HepG2 (cell line): Measurements from ENCODE around the gene UGGT1. TPM values are rescaled to one million over a fixed set of nuclear protein-coding genes. Genes with fewer than 3 reads are reported as not detected.

ENCODE experiments used
- ATAC-seq: fragments of 200-7000 bp; cut with Tn5 transposase; 3 replicates; pipeline ENCODE4 v1.9.1; 2020; ENCODE audit warnings: mild to moderate bottlenecking, moderate library complexity
- BruUV-seq: library from RNA; stranded (reverse); fragments of 400-500 nt; replicated peaks from 2 replicates; lab custom pipeline; 2021; lab: Mats Ljungman, UMichigan
- CTCF ChIA-PET: fragments of 300-600 bp; formaldehyde crosslinking; extraction: SDS; loops from one replicate; lab custom pipeline; 2021; ENCODE audit warnings: low total read pairs, inconsistent platforms, low intra/inter-chr PET ratio; lab: Yijun Ruan, JAX
- POLR2A ChIA-PET: fragments of 350-600 bp; sonication (Branson Sonifier 250); formaldehyde crosslinking; loops from one replicate; lab custom pipeline; 2020; ENCODE audit warnings: antibody characterized with exemption, inconsistent platforms; lab: Yijun Ruan, JAX
- DNase-seq: peaks from one replicate; pipeline ENCODE4 v3.0.0-alpha.2; 2015; ENCODE audit warnings: low spot score
- FAIRE-seq: peaks from 3 replicates; lab custom pipeline; 2011; peaks lifted over from hg19 to GRCh38; lab: Jason Lieb, UNC
- H2AFZ ChIP-seq: one replicate; pipeline ENCODE4 v1.6.1; 2011; ENCODE audit warnings: low read length, inconsistent platforms
- H3K27ac ChIP-seq: fragments of 300-600 bp; 3 replicates; pipeline ENCODE4 v1.8.0; 2011; ENCODE audit warnings: mixed run types, mild to moderate bottlenecking, mixed read lengths, low read length, inconsistent platforms; ENCODE audit not compliant: insufficient read depth; ENCODE audit errors: extremely low read length
- H3K27me3 ChIP-seq, 2 experiments: fragments of 200-600 bp in 1 of 2; 2 replicates in 1 of 2; 3 replicates in 1 of 2; pipeline versions ENCODE4 v1.6.0 to v1.8.0; 2011; ENCODE audit warnings: low read length in 2 of 2, mild to moderate bottlenecking in 2 of 2, moderate library complexity in 2 of 2, inconsistent platforms in 1 of 2; ENCODE audit not compliant: insufficient read depth in 2 of 2, control insufficient read depth in 1 of 2
- H3K36me3 ChIP-seq, 2 experiments: fragments of 200-600 bp in 1 of 2; replicated peaks in 1 of 2; 2 replicates in 1 of 2; 3 replicates in 1 of 2; pipeline versions ENCODE4 v1.5.1 to v1.8.0; 2011; ENCODE audit warnings: low read length in 2 of 2, inconsistent platforms in 1 of 2; ENCODE audit not compliant: insufficient read depth in 2 of 2, control insufficient read depth in 1 of 2
- H3K4me1 ChIP-seq: 2 replicates; pipeline ENCODE4 v1.5.1; 2012; ENCODE audit warnings: low read length, inconsistent platforms; ENCODE audit not compliant: insufficient read depth
- H3K4me2 ChIP-seq: 2 replicates; pipeline ENCODE4 v1.6.0; 2011; ENCODE audit warnings: low read depth, low read length, inconsistent platforms
- H3K4me3 ChIP-seq, 3 experiments: fragments of 200-600 bp in 1 of 3; sonication (generic), shearing (Covaris generic) in 1 of 3; replicated peaks in 1 of 3; 2 replicates each; pipeline ENCODE4 v1.5.1; 2011 to 2016; ENCODE audit warnings: low read length in 3 of 3, inconsistent platforms in 2 of 3, low read depth in 2 of 3, mild to moderate bottlenecking in 2 of 3, control low read depth in 1 of 3, mixed read lengths in 1 of 3; ENCODE audit not compliant: insufficient read depth in 1 of 3
- H3K79me2 ChIP-seq: one replicate; pipeline ENCODE4 v1.6.1; 2011; ENCODE audit warnings: low read length, inconsistent platforms; ENCODE audit not compliant: insufficient read depth
- H3K9ac ChIP-seq: 2 replicates; pipeline ENCODE4 v1.6.0; 2011; ENCODE audit warnings: mild to moderate bottlenecking, low read depth, low read length, inconsistent platforms; ENCODE audit not compliant: insufficient read depth
- H3K9me3 ChIP-seq: 2 replicates; pipeline ENCODE4 v1.5.1; 2012; ENCODE audit warnings: mild to moderate bottlenecking, low read length
- H4K20me1 ChIP-seq: 2 replicates; pipeline ENCODE4 v1.6.0; 2011; ENCODE audit warnings: inconsistent platforms, mild to moderate bottlenecking, low read length, moderate library complexity; ENCODE audit not compliant: insufficient read depth
- ATF7 ChIP-seq, 2 experiments: fragments of 450-650 bp in 1 of 2; sonication (generic) in 1 of 2; formaldehyde crosslinking in 1 of 2; IDR thresholded peaks; 2 replicates each; pipeline versions ENCODE4 v1.4.0 to v1.6.1; 2016 to 2020; ENCODE audit warnings: antibody characterized with exemption in 1 of 2, mild to moderate bottlenecking in 1 of 2, missing genetic modification reagents in 1 of 2
- CREB1 ChIP-seq, 2 experiments: fragments of 450-650 bp in 1 of 2; IDR thresholded peaks; 2 replicates each; pipeline ENCODE4 v1.6.1; 2016 to 2017; ENCODE audit warnings: control low read depth in 1 of 2, mild to moderate bottlenecking in 1 of 2, missing compliant biosample characterization in 1 of 2, missing genetic modification characterization in 1 of 2
- FOXP4 ChIP-seq: sonication (generic); formaldehyde crosslinking; IDR thresholded peaks from 2 replicates; pipeline ENCODE4 v1.4.0; 2020; ENCODE audit warnings: missing genetic modification reagents
- HCFC1 ChIP-seq: fragments of 150-350 bp; IDR thresholded peaks from 2 replicates; pipeline ENCODE4 v1.6.1; 2014; ENCODE audit warnings: low read depth, low read length
- MTF1 ChIP-seq: sonication (generic); formaldehyde crosslinking; IDR thresholded peaks from 2 replicates; pipeline ENCODE4 v1.5.0; 2020; ENCODE audit warnings: missing genetic modification reagents
- MXD4 ChIP-seq: IDR thresholded peaks from 2 replicates; pipeline ENCODE4 v1.6.1; 2016; ENCODE audit warnings: mild to moderate bottlenecking, missing biosample characterization, missing genetic modification reagents
- NFE2L1 ChIP-seq: sonication (generic); formaldehyde crosslinking; IDR thresholded peaks from 2 replicates; pipeline ENCODE4 v1.4.0; 2020; ENCODE audit warnings: missing genetic modification reagents, mild to moderate bottlenecking, borderline replicate concordance
- POLR2A ChIP-seq, 2 experiments: IDR thresholded peaks; 2 replicates each; pipeline ENCODE4 v1.6.1; 2011; ENCODE audit warnings: low read depth in 2 of 2, low read length in 2 of 2, mild to moderate bottlenecking in 1 of 2, moderate library complexity in 1 of 2; ENCODE audit not compliant: insufficient read depth in 1 of 2
- RXRA ChIP-seq: sonication (generic); formaldehyde crosslinking; IDR thresholded peaks from 2 replicates; pipeline ENCODE4 v1.5.1; 2020; ENCODE audit warnings: missing genetic modification reagents
- UBTF ChIP-seq: sonication (generic); formaldehyde crosslinking; IDR thresholded peaks from 2 replicates; pipeline ENCODE4 v1.4.0; 2020; ENCODE audit warnings: mild to moderate bottlenecking, missing genetic modification reagents
- ZFP82 ChIP-seq: sonication (generic); formaldehyde crosslinking; IDR thresholded peaks from 2 replicates; pipeline ENCODE4 v1.5.1; 2020; ENCODE audit warnings: mild to moderate bottlenecking, missing genetic modification reagents, borderline replicate concordance
- ZGPAT ChIP-seq: IDR thresholded peaks from 2 replicates; pipeline ENCODE4 v1.6.1; 2016; ENCODE audit warnings: mild to moderate bottlenecking
- ZNF251 ChIP-seq: sonication (generic); formaldehyde crosslinking; IDR thresholded peaks from 2 replicates; pipeline ENCODE4 v1.9.0; 2021; ENCODE audit warnings: mild to moderate bottlenecking, missing genetic modification reagents
- WGBS: methylation state at CpG from one replicate; pipeline ENCODE4 v1.1.6; 2017; ENCODE audit warnings: low lambda C conversion rate; 5-methylcytosine and 5-hydroxymethylcytosine counted together
- in situ Hi-C: cut with HindIII; loops from 2 replicates; pipeline ENCODE4 v1.10.0; 2017; ENCODE audit warnings: low pct_unique_long_range_greater_than_20kb; ENCODE audit not compliant: extremely low pct_ligation_motif_present
- intact Hi-C: fragments of 100-400 bp; cut with micrococcal nuclease; formaldehyde crosslinking; loops from one replicate; pipeline ENCODE4 v1.10.0; 2022; ENCODE audit not compliant: unreplicated experiment
- polyA plus RNA-seq, 8 experiments: library from polyadenylated mRNA; depleted of rRNA in 3 of 8; stranded (reverse) in 7 of 8; unstranded in 1 of 8; fragments of >200 nt; fragmentation: Illumina TruSeq in 4 of 8; extraction: Trizol in 4 of 8; gene quantifications; 2 replicates each; pipeline versions ENCODE4 v1.2.1 to v1.2.3, GENCODE V29; 2011 to 2016; ENCODE audit warnings: low read depth in 4 of 8, missing spikeins in 1 of 8, mixed read lengths in 1 of 8; ENCODE audit not compliant: insufficient read depth in 1 of 8
- total RNA-seq, 5 experiments: library from RNA; depleted of rRNA; stranded (reverse); fragments of >200 nt; fragmentation: Illumina TruSeq; extraction: Trizol; gene quantifications; 2 replicates each; pipeline ENCODE4 v1.2.3, GENCODE V29; 2016; ENCODE audit warnings: low read depth in 1 of 5

UGGT1 gene
- total and polyA plus RNA-seq, 2 of the 13 experiments (the other 11 are each of a cell fraction or from before 2014, with no cell fraction given): 35.8 to 83.2 TPM

- Histone ChIP-seq H3K27ac (no peak overlapping the region), H2AFZ (no peak overlapping the region), H3K9ac (no peak overlapping the region), H3K4me3 (no peak overlapping the region), H3K27me3 (no peaks in the 10 kb centered on the region), H3K4me2 (no peak overlapping the region), H3K36me3 (no peaks in the 10 kb centered on the region), H3K9me3 (no peaks in the 10 kb centered on the region), H4K20me1 (no peaks in the 10 kb centered on the region), H3K79me2 (no peaks in the 10 kb centered on the region), H3K4me1 (peaks cover 32% of the 10 kb centered on the region)
- CTCF ChIA-PET: no interaction called here
- POLR2A ChIA-PET: interaction anchor here (1.1 kb wide), 1 partner anchor 29 kb away, joined by 3 read pairs; no protein-coding TSS in a partner anchor
- 95% methylated on average over 7 of the region's 7 CpGs for WGBS
- no TSS peak for BruUV-seq
- in situ Hi-C loops: no loop called here
- FAIRE-seq (no peak), ATAC-seq (no peak), DNase-seq (no peak)
- intact Hi-C loops: loop anchor here (5.0 kb wide), 1 partner anchor 33 kb away; no protein-coding TSS in a partner anchor
- peak; percentile 73 for TF ChIP-seq CREB1 (IDR thresholded peaks at IDR 0.05)
- no peak for TF ChIP-seq CREB1 (CRISPR knock-in tag; IDR thresholded peaks at IDR 0.05)
- TF ChIP-seq ATF7 (IDR thresholded peaks at IDR 0.05): peak; percentile 61
- TF ChIP-seq ATF7 (CRISPR knock-in tag; IDR thresholded peaks at IDR 0.05): no peak
- TF ChIP-seq HCFC1: no peak
- no peak for TF ChIP-seq MXD4 (CRISPR knock-in tag)
Observed at GRCh38 chr2:128199141-128199540, 108.1 kb downstream of the UGGT1 start.

- intact Hi-C loops: no loop called here
- 70% methylated on average over 1 of the region's 1 CpG for WGBS
- H3K27ac ChIP-seq: no peak overlapping the region
- in situ Hi-C loops: no loop called here
- no peaks in the 10 kb centered on the region for H3K9me3 ChIP-seq
- H3K79me2 ChIP-seq: no peaks in the 10 kb centered on the region
- POLR2A ChIA-PET: interaction anchor here (1.2 kb wide), 1 partner anchor 24 kb away, joined by 3 read pairs; no protein-coding TSS in a partner anchor
- ATAC-seq (no peak; the same call in 2 of the 3 replicates), FAIRE-seq (no peak), DNase-seq (no peak)
- H3K27me3 ChIP-seq: no peaks in the 10 kb centered on the region
- H3K9ac ChIP-seq: no peak overlapping the region
- CTCF ChIA-PET: no interaction called here
- H2AFZ ChIP-seq: no peak overlapping the region
- no peak for TF ChIP-seq RXRA (CRISPR knock-in tag)
- no peak for TF ChIP-seq UBTF (CRISPR knock-in tag)
- TF ChIP-seq ZFP82: no peak
- no peak for TF ChIP-seq ZGPAT (CRISPR knock-in tag)
- no peak for TF ChIP-seq ZNF251 (CRISPR knock-in tag)
- no peak for TF ChIP-seq POLR2A (IDR thresholded peaks at IDR 0.05; ENCODE audit: insufficient read depth in 1 of 2, low read depth in 2 of 2, low read length in 2 of 2)
- no peak for TF ChIP-seq FOXP4 (CRISPR knock-in tag)
- TF ChIP-seq MTF1 (CRISPR knock-in tag): no peak
- TF ChIP-seq NFE2L1: no peak
- no peaks in the 10 kb centered on the region for H3K4me1 ChIP-seq
- no TSS peak for BruUV-seq
- no peaks in the 10 kb centered on the region for H3K36me3 ChIP-seq
- no peak overlapping the region for H3K4me3 ChIP-seq
- H4K20me1 ChIP-seq: no peaks in the 10 kb centered on the region
- H3K4me2 ChIP-seq: no peak overlapping the region
Observed at GRCh38 chr2:128202791-128203190, 111.8 kb downstream of the UGGT1 start.
